Fibroblast of the conjunctiva (primary cell): ENCODE results near the gene TOR3A.

Experiments
- DNase-seq: peaks from one replicate; pipeline ENCODE4 v3.0.0-alpha.2; 2010; ENCODE audit warnings: low read depth

The TOR3A gene

GRCh38 chr1:179066471-179066870 is 15.4 kb upstream of the TOR3A start:
- DNase-seq: no peak

- DNase-seq: no peak
These were observed 4.5 kb upstream of the TOR3A start for GRCh38 chr1:179077396-179077795.

DNA sequence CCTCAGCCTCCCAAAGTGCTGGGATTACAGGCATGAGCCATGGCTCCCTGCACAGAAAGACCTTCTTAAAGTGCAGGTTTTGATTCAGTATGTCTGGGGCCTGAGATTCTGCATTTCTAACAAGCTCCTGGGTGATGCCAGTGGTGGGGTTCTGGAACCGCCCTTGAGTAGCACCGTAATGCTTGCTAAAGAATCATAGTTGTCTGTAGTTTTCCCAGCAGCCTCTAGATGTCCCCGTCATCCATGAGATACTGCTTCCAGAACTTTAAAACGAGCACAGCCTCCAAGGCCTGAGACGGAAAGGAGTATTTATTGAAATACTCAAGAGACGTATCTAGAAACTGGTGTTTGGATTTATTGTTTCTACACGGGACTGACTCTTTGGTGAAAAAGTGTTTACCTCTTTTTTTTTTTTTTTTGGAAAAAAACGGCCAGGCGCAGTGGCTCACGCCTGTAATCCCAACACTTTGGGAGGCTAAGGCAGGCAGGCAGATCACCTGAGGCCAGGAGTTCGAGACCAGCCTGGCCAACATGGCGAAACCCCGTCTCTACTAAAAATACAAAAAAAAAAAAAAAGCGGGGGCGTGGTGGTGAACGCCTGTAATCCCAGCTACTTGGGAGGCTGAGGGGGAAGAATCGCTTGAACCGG is 2.6 kb upstream of the TOR3A start:
- peak; percentile 75 for DNase-seq

- DNase-seq: no peak
These were observed 794 bp upstream of the TOR3A start for GRCh38 chr1:179080866-179081686.

GRCh38 chr1:179082333-179082998 is 596 bp downstream of the TOR3A start:
- no peak for DNase-seq

DNA sequence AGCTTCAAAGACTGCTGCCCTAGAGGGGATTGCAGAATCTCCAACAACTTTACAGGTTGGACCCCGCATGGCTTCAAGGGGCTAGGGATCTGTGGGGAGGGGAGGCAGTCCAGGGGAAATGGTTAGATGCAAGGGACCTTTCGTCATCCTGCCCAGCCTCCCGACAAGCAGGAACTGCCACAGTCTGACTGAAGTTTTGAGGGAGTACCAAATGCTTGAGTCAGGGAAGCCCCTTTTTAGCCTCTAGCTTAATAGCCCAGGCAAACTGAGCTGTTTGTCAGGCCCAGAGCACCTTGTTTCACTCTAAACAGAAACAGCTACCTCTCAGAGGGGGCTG is 1.1 kb downstream of the TOR3A start:
- DNase-seq: no peak

DNA sequence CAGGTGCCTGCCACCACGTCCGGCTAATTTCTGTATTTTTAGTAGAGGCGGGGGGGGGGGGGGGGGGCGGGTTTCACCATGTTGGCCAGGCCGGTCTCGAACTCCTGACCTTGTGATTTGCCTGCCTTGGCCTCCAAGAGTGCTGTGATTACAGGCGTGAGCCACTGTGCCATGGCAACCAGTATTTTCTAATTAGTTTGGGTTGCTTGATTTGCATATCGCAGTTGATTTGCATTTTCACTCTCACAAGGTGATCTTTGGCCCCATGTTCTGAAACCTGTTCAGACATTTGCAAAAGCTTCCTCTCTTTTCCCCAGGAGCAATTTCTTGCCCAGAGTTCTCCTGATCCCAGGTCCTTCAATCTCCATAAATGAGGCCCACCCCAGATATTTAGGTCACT is 1.7 kb downstream of the TOR3A start:
- DNase-seq: no peak

DNA sequence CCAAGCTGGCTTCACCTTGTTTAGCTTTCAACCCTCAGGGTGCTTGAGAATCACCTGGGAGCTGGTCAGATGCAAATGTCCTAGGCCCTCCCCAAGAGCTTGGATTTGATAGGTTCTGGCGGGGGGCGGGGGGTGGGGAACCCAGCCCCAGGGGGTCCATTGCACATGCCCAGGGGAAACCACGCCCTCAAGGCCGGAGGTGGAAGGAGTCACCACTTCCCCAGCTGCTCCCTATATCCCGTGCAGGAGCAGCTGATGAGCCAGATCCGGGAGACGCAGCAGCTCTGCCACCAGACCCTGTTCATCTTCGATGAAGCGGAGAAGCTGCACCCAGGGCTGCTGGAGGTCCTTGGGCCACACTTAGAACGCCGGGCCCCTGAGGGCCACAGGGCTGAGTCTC is 5.8 kb downstream of the TOR3A start:
- no peak for DNase-seq

DNA sequence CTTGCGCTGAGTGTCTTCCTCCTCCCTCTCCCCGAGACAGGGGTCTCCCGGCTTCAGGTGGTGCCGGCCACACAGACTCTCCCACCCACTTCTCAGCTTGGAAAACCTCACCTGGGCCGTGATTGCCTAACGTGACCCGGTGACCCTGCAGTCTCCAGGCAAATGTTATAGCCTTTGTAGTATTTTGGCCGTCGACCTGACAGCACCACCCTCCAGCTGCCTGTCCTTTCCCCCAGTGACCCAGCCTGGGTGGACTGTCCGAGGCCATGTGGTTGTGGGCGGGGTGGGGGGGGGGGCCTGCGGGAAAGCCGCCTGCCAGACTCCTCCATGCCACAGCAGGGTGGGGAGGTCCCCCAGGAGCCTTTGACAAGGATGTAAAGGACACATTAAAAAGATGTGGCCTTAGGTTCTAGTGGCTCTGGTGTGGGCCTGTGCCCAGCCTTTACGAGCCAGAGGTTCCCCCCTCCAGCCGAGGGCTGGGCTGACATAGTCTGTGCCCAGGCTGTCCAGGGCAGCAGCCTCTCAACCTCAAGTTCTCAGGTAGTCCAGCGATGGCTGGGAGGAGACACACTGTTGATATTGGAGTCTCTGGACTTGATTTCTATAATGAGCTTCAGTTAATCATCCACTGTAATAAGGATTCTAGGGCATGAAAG is 8.1 kb downstream of the TOR3A start:
- DNase-seq: no peak

DNA sequence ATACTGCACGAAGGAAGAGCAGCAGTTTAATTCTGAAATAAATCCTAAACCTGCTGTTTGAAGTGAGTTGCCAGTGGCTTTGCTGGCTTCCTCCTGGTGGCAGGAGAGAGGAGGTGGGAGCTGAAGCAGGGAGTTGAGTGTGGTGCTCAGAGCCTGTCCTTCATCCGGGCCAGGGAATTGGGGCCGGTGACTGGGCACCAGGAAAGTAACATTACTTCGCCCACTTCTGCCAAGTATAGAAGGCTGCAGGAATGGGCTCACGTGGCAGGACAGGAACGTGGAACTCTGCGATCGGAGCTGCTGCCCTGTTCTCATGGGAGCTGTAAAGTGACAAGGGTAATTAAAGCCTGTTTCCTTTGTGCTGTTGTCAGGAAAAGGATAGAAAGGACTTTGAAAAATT is 8.7 kb downstream of the TOR3A start:
- no peak for DNase-seq

DNA sequence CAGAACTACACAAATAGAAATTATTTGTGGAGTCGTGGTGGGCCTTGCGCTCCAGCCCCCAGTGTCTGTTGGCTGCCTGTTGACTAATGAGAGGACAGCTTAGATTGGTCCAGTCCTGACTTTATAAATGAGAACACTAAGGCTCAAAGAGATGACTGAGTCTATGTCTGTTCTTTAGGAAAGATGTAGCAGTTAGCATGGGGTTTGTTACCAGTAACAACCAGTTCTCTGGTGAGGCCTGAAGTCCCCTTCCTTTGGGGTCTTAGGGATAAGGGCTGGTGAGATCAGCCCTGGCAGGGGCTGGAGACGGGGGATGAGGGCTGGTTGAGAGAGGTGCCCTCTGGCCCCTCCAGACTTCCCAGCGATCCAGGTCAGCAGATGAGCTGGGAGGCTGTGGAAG is 9.1 kb downstream of the TOR3A start:
- DNase-seq: no peak

DNA sequence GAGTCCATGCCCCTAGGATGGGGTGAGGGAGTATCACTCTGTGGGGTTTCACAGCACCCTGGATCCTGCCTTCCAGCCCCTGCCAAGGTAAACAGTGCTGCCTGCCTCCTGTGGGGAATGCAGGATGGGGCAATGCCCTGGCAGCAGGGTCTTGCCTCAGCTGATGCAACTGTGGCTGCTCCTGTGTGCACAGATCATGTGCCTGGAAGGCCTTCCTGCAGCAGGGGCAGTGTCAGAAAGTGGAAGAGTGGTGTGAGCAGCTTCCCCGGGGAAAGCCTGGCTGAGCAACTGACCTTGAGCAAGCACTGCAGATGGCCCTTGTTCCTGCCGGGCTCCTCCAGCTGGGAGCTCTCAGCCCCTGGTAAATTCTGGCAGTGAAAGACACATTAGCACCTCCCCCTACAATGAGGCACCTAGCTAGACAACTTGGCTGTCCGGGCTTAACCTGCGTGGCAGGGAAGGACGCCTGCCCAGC is 9.9 kb downstream of the TOR3A start:
- DNase-seq: peak; percentile 88

DNA sequence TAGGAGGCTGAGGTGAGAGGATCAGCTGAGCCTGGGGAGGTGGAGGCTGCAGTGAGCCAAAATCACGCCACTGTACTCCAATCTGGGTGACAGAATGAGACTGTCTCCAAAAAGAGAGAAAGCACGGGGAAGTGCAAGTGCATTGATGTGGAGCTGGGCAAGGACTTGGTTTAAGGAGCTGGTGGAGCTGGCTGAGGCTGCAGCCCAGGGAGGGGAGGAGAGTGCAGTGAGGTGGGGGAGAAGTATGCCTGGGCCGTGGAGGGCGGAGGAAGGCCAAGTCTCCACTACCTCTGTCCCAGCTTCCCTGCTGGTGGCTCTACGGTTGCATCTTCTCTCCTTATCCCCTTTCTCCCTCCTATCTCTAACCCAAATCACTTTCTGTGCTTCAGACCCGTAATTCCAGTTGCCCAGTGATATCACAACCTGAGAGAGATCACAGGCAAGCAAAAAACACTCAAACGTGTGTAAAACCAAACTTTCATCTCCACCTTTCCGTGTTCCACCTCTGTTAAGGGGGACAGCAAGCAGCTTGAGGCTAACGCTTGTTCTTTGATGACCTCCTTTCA is 11.1 kb downstream of the TOR3A start:
- no peak for DNase-seq

GRCh38 chr1:179094818-179095217 is 12.9 kb downstream of the TOR3A start:
- no peak for DNase-seq

DNA sequence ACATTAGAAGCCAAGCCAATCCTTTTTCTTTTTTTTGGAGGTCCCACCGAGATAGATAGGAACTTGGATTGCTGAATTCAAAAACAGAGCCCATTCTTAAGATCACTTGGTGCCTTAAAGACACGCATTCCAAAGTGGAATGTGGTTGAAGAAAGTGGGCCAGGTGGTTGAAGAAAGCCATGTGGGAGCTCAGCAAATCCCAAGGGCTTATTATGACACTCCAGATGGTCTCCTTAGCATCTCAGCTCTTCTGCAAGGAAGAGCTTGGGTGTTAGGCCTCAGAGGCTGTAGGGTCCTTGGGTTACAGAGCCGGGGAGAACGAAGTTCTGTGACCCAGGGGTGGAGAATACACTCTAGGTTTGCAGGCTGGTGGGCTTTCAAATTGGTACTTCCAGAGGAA is 13.5 kb downstream of the TOR3A start:
- DNase-seq: no peak

- DNase-seq: no peak
These were observed 14.1 kb downstream of the TOR3A start for GRCh38 chr1:179095924-179096323.

GRCh38 chr1:179099891-179100290 is 18.0 kb downstream of the TOR3A start:
- DNase-seq: no peak

DNA sequence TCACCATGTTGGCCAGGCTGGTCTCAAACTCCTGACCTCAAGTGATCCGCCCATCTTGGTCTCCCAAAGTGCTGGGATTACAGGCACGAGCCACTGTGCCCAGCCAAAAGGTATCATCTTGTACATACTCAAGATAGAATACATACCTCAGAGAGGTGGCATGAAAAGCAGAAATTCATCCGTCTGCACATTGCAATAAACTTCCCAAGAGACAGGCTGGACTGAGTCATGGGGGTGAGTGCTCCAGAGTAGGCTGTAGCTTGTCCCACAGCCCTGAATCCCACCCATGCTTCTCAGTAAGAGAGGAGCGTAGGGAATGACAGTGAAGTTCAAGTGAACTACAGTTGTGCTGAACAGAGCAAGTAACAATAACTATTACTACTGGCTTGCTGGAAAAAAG is 19.7 kb downstream of the TOR3A start:
- DNase-seq: no peak

DNA sequence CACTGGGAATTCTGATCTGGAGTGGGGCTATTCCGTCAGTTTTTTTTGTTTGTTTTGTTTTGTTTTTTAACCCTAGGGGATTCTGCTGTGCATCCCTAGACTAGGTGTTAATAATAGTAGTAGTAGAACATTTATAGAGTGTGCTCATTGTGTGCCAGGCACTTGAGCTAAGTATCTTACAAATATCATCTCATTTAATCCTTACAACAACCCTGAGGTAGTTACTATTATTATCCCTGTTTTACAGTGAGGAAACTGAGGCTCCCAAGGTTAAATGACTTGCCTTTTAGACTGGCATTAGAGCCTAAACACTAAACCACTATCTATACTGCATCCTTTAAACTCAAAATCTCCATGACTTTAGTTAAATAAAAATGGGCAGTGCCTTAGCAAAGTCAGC is 22.1 kb downstream of the TOR3A start:
- no peak for DNase-seq

DNA sequence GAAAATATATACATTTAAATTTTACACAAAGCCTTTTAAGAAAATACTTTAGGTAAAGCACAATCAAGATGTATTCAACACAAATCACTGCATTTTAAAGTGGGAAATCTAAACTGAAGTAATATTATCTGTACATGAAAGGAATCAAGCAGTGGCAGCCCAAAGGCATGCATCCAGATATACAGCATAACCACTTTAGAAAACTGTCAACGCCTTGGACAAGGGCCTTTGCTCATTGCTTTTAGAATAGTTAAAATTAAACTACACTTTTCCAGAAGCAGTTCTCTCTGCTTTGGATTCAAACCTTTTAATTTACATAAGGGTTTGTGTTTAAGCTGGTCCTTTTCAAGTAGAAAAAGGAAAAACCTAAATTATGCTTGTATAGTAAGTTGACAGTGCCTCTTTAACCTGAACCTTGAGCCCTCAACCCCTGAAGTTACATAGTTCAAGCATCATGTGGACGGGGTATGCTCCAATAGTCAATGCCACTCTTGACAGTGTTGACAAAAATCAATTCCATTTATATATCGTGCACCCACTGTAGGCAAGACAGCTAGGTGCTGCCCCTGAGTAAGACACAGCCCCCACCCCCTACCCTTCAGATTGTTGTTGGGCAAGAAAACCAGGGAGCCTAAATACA is 22.9 kb downstream of the TOR3A start:
- DNase-seq: no peak

- no peak for DNase-seq
These were observed 23.5 kb downstream of the TOR3A start for GRCh38 chr1:179105393-179105792.
